ENCODE results near the gene BUD31.

DNA sequence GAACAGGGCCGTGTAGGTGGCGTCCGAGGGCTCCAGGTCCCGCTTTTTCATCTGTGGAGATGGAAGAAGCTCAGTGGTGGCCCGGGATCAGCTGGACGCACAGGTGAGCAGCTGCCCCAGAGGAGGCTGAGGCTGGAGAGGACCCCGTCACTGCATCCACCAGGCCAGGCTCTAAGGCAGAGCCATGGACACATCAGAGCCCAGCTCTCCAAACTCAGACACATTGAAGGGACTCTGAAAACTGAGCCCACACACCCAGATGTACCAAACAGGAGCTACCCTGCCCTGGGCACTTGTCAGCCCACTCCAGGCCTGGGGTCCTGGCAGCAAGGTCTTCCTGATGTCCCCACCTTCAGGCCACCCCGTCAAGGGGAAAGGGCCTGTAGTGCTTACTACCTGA, 21.0 kb downstream of the BUD31 start:
- TF ChIP-seq GATA2 (IDR thresholded peaks at IDR 0.05; ENCODE audit: low read depth, low read length) (no peak), GATA3 (IDR thresholded peaks at IDR 0.05; ENCODE audit: low read depth, low read length) (no peak)

Data from SH-SY5Y (cell line).